ENCODE measurements around the gene NOP9. TPM values are rescaled to one million over a fixed set of nuclear protein-coding genes. Genes with fewer than 3 reads are reported as not detected.
A peak's percentile ranks its signal among the peaks of the same experiment; 100 is the strongest.

NOP9 gene
- total RNA-seq, 1 experiment from 2014 or later, result 35.1 TPM

GRCh38 chr14:24348186-24348585 lies 48.5 kb downstream of the NOP9 start:
- peaks cover 6% of the 10 kb centered on the region for H3K4me1 Mint-ChIP-seq (ENCODE audit: low read depth, unreplicated experiment)
- H3K4me3 ChIP-seq (ENCODE audit: low read depth, low read length), result no peak overlapping the region
- CTCF ChIA-PET, result interaction anchor here (1.0 kb wide), 1 partner anchor 15 kb away, joined by 3 read pairs; no protein-coding TSS in a partner anchor
- TF ChIP-seq CTCF (IDR thresholded peaks at IDR 0.05; ENCODE audit: insufficient read depth in 1 of 2, low read depth in 1 of 2, low read length in 1 of 2, severe bottlenecking in 1 of 2, unreplicated experiment in 1 of 2), result no peak
- H3K4me3 Mint-ChIP-seq (ENCODE audit: unreplicated experiment), result no peak overlapping the region
- POLR2A ChIA-PET, result no interaction called here
- H3K27me3 Mint-ChIP-seq (ENCODE audit: insufficient read depth, unreplicated experiment), result peaks cover 10% of the 10 kb centered on the region
- no peaks in the 10 kb centered on the region for H3K9me3 Mint-ChIP-seq (ENCODE audit: unreplicated experiment)
- no peak overlapping the region for H3K27ac Mint-ChIP-seq (ENCODE audit: unreplicated experiment)
- no peaks in the 10 kb centered on the region for H3K36me3 Mint-ChIP-seq (ENCODE audit: insufficient read depth, unreplicated experiment)
- H3K36me3 ChIP-seq (ENCODE audit: control insufficient read depth, insufficient read depth, low read length), result no peaks in the 10 kb centered on the region
- H3K9me3 ChIP-seq, result no peaks in the 10 kb centered on the region
- no peaks in the 10 kb centered on the region for H3K4me1 ChIP-seq
- DNase-seq, result no peak
- intact Hi-C loops (cut with micrococcal nuclease; ENCODE audit: unreplicated experiment), result loop anchor here (5.0 kb wide), 1 partner anchor 74 kb away; no protein-coding TSS in a partner anchor
- H3K27me3 ChIP-seq (replicated peaks; ENCODE audit: control insufficient read depth, insufficient read depth, low read length), result no peaks in the 10 kb centered on the region; the same call in 1 of the 2 replicates
- no TSS peak for BruUV-seq (replicated peaks)

GRCh38 chr14:24349742-24350141 lies 50.1 kb downstream of the NOP9 start:
- Histone ChIP-seq H3K9me3 (no peaks in the 10 kb centered on the region), H3K4me3 (ENCODE audit: low read depth, low read length) (no peak overlapping the region), H3K36me3 (ENCODE audit: control insufficient read depth, insufficient read depth, low read length) (no peaks in the 10 kb centered on the region), H3K4me1 (peaks cover 4% of the 10 kb centered on the region; the same call in 1 of the 2 replicates), H3K27me3 (replicated peaks; ENCODE audit: control insufficient read depth, insufficient read depth, low read length) (no peaks in the 10 kb centered on the region; the same call in 1 of the 2 replicates)
- no peak overlapping the region for H3K4me3 Mint-ChIP-seq (ENCODE audit: unreplicated experiment)
- no peaks in the 10 kb centered on the region for H3K9me3 Mint-ChIP-seq (ENCODE audit: unreplicated experiment)
- ChIA-PET CTCF (interaction anchor here (0.9 to 1.1 kb wide), 2 partner anchors 42 to 82 kb away, joined by 3 to 4 read pairs; partner anchors contain the start of gene CIDEB), POLR2A (no interaction called here)
- H3K36me3 Mint-ChIP-seq (ENCODE audit: insufficient read depth, unreplicated experiment), result no peaks in the 10 kb centered on the region
- no peak for DNase-seq
- H3K4me1 Mint-ChIP-seq (ENCODE audit: low read depth, unreplicated experiment), result peaks cover 10% of the 10 kb centered on the region
- TF ChIP-seq CTCF (IDR thresholded peaks at IDR 0.05; ENCODE audit: insufficient read depth in 1 of 2, low read depth in 1 of 2, low read length in 1 of 2, severe bottlenecking in 1 of 2, unreplicated experiment in 1 of 2), result no peak
- no TSS peak for BruUV-seq (replicated peaks)
- no peak overlapping the region for H3K27ac Mint-ChIP-seq (ENCODE audit: unreplicated experiment)
- intact Hi-C loops (cut with micrococcal nuclease; ENCODE audit: unreplicated experiment), result loop anchor here (5.0 kb wide), 1 partner anchor 73 kb away; no protein-coding TSS in a partner anchor
- H3K27me3 Mint-ChIP-seq (ENCODE audit: insufficient read depth, unreplicated experiment), result peaks cover 10% of the 10 kb centered on the region

GRCh38 chr14:24351517-24351916 lies 51.9 kb downstream of the NOP9 start:
- Mint-ChIP-seq H3K36me3 (ENCODE audit: insufficient read depth, unreplicated experiment) (no peaks in the 10 kb centered on the region), H3K4me3 (ENCODE audit: unreplicated experiment) (no peak overlapping the region), H3K9me3 (ENCODE audit: unreplicated experiment) (no peaks in the 10 kb centered on the region), H3K4me1 (ENCODE audit: low read depth, unreplicated experiment) (peaks cover 10% of the 10 kb centered on the region), H3K27me3 (ENCODE audit: insufficient read depth, unreplicated experiment) (peaks cover 10% of the 10 kb centered on the region), H3K27ac (ENCODE audit: unreplicated experiment) (no peak overlapping the region)
- DNase-seq, result no peak
- intact Hi-C loops (cut with micrococcal nuclease; ENCODE audit: unreplicated experiment), result no loop called here
- CTCF ChIA-PET, result interaction anchor here (1.1 to 1.7 kb wide), 3 partner anchors 14 to 80 kb away, joined by 3 to 6 read pairs (median 4); no protein-coding TSS in a partner anchor
- POLR2A ChIA-PET, result interaction anchor here (1.3 kb wide), 1 partner anchor 80 kb away, joined by 3 read pairs; no protein-coding TSS in a partner anchor
- Histone ChIP-seq H3K27me3 (replicated peaks; ENCODE audit: control insufficient read depth, insufficient read depth, low read length) (no peaks in the 10 kb centered on the region), H3K36me3 (ENCODE audit: control insufficient read depth, insufficient read depth, low read length) (no peaks in the 10 kb centered on the region), H3K4me1 (peaks cover 4% of the 10 kb centered on the region; the same call in 1 of the 2 replicates), H3K9me3 (no peaks in the 10 kb centered on the region), H3K4me3 (ENCODE audit: low read depth, low read length) (no peak overlapping the region)
- peak in 1 of 2 experiments; percentile 6 for TF ChIP-seq CTCF (IDR thresholded peaks at IDR 0.05; ENCODE audit: insufficient read depth in 1 of 2, low read depth in 1 of 2, low read length in 1 of 2, severe bottlenecking in 1 of 2, unreplicated experiment in 1 of 2)
- BruUV-seq (replicated peaks), result no TSS peak
